OCI-LY3 (cell line): ENCODE data around the gene ACOX3.

ENCODE experiments used
- EZH2phosphoT487 ChIP-seq: fragments of 200-600 bp; shearing (Covaris generic); IDR thresholded peaks from 2 replicates; pipeline ENCODE4 v1.6.1; 2018; ENCODE audit warnings: antibody characterized with exemption, mixed run types, low read depth
- TF ChIP-seq, protein P1 (sequence below): fragments of 200-600, 300-600 bp; sonication (generic); IDR thresholded peaks from 2 replicates; pipeline ENCODE4 v1.5.1; 2014; ENCODE audit warnings: antibody characterized with exemption, low read length, low read depth

DNA sequence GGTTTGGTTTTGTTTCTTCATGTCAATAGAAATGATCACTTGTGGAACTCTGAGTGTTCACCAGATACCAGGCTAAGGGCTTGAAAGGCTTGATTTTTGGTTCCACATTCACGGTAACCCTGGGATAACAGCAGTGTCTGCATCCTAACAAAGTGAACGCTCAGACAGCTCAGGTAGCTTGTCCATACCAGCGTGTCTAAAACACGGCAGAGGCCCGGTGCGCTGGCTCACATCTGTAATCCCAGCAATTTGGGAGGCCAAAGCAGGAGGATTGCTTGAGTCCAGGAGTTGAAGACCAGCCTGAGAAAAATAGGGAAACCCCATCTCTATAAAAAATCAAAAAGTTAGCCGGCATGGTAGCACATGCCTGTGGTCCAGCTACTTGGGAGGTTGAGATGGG is 122.0 kb downstream of the ACOX3 start:
- TF ChIP-seq, protein P1, sequence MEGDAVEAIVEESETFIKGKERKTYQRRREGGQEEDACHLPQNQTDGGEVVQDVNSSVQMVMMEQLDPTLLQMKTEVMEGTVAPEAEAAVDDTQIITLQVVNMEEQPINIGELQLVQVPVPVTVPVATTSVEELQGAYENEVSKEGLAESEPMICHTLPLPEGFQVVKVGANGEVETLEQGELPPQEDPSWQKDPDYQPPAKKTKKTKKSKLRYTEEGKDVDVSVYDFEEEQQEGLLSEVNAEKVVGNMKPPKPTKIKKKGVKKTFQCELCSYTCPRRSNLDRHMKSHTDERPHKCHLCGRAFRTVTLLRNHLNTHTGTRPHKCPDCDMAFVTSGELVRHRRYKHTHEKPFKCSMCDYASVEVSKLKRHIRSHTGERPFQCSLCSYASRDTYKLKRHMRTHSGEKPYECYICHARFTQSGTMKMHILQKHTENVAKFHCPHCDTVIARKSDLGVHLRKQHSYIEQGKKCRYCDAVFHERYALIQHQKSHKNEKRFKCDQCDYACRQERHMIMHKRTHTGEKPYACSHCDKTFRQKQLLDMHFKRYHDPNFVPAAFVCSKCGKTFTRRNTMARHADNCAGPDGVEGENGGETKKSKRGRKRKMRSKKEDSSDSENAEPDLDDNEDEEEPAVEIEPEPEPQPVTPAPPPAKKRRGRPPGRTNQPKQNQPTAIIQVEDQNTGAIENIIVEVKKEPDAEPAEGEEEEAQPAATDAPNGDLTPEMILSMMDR, result no peak
- no peak for TF ChIP-seq EZH2phosphoT487
